Upper lobe of left lung (tissue), 4 donors: ENCODE data around the gene LRRC7.

Experiments used
- CTCF ChIP-seq, 6 experiments: fragments of 450-650 bp in 4 of 6; fragments of 200-600 bp in 2 of 6; sonication (generic) in 2 of 6; IDR thresholded peaks; one replicate each; pipeline ENCODE4 v1.5.1; 2016 to 2019; ENCODE audit warnings: antibody characterized with exemption in 6 of 6
- POLR2A ChIP-seq, 4 donors: fragments of 450-650 bp; IDR thresholded peaks; one replicate each; pipeline ENCODE4 v1.5.1; 2016 to 2017; ENCODE audit warnings: antibody characterized with exemption in 4 of 4, mild to moderate bottlenecking in 2 of 4
- POLR2AphosphoS5 ChIP-seq, 2 donors: sonication (generic); formaldehyde crosslinking; IDR thresholded peaks; one replicate each; pipeline ENCODE4 v1.5.1; 2017; ENCODE audit warnings: antibody characterized with exemption in 2 of 2

GRCh38 chr1:69535490-69535889 is 32.2 kb upstream of the LRRC7 start:
- no peak for TF ChIP-seq CTCF (IDR thresholded peaks at IDR 0.05)
- no peak for TF ChIP-seq POLR2A (IDR thresholded peaks at IDR 0.05)
- TF ChIP-seq POLR2AphosphoS5 (IDR thresholded peaks at IDR 0.05): no peak
